ENCODE measurements around the gene CCDC83. TPM values are rescaled to one million over a fixed set of nuclear protein-coding genes. Genes with fewer than 3 reads are reported as not detected.
"Not testable (repeated sequence)": the region's sequence is repeated elsewhere in the genome, so short reads cannot be mapped to it uniquely, and the experiment has no call there.

The CCDC83 gene
- total RNA-seq, 1 donor from 2014 or later = not detected

- intact Hi-C loops (cut with DNase I) = no loop called here
These were observed 68.3 kb downstream of the CCDC83 start for GRCh38 chr11:85923455-85923854.

DNA sequence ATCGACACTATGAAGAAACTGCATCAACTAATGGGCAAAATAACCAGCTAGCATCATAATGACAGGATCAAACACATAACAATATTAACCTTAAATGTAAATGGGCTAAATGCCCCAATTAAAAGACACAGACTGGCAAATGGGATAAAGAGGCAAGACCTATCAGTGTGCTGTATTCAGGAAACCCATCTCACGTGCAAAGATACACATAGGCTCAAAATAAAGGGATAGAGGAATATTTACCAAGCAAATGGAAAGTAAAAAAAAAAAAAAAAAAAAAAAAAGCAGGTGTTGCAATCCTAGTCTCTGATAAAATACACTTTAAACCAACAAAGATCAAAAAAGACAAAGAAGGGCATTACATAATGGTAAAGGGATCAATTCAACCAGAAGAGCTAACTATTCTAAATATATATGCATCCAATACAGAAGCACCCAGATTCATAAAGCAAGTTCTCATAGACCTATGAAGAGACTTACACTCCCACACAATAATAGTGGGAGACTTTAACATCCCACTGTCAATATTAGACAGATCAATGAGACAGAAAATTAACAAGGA, 71.6 kb downstream of the CCDC83 start:
- DNase-seq (ENCODE audit: low spot score); ATAC-seq; intact Hi-C loops (cut with DNase I): not testable (repeated sequence)

More at GRCh38 chr11:85923455-85923854, 68.3 kb downstream of the CCDC83 start:
- DNase-seq (ENCODE audit: low spot score) (no peak), ATAC-seq (no peak)

GRCh38 chr11:85930879-85931366, 75.7 kb downstream of the CCDC83 start:
- intact Hi-C loops (cut with DNase I) = no loop called here
- no peak for DNase-seq (ENCODE audit: low spot score)
- ATAC-seq = no peak

GRCh38 chr11:85934596-85935169, 79.5 kb downstream of the CCDC83 start:
- ATAC-seq = peak; percentile 51
- DNase-seq (ENCODE audit: low spot score) = no peak
- intact Hi-C loops (cut with DNase I) = loop anchor here (5.0 kb wide), 1 partner anchor 77 kb away; the partner anchor contains the start of gene CCDC83

DNA sequence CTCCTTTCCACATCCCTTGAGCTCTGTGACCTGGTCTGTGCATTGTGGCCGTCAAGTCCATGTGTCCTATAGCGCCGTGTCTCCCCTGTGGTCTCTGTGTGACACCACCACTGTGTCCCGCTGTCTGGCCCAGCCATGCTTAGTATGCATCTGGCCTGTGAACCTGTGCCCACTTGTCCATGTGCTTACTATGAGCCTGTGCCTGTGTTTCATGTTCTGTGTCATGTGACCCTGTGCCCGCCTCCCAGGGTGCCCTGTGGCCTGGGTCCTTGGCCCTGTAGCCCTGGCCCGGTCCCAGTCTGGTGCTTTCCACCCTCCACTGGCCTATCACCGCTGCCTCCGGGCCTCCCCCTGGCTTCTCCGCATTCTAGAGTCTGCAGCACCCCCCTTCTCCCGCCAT, 80.6 kb downstream of the CCDC83 start:
- DNase-seq (ENCODE audit: low spot score) (no peak), ATAC-seq (peak; percentile 13)
- intact Hi-C loops (cut with DNase I) = loop anchor here (5.0 kb wide), 1 partner anchor 78 kb away; the partner anchor contains the start of gene CCDC83

DNA sequence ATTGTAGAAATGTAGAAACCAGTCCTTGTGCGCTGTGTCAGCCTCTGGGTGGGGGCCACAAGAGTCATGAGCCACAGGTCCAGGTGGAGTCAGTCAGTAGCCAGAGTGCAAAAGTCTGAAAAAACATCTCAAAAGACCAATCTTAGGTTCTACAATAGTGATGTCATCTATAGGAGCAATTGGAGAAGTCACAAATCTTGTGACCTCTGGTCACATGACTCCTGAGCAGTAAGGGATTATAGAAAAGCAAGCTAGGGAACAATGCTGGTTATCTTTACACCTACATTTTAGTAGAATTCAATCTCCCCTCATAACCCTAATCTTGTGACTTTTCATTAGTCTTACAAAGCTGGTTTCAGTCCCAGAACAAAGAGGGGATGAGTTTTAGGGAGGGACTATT, 82.7 kb downstream of the CCDC83 start:
- intact Hi-C loops (cut with DNase I) = loop anchor here (5.0 kb wide), 1 partner anchor 81 kb away; the partner anchor contains the start of gene CCDC83
- DNase-seq (ENCODE audit: low spot score) (no peak), ATAC-seq (no peak)

GRCh38 chr11:85939099-85940015, 84.2 kb downstream of the CCDC83 start:
- intact Hi-C loops (cut with DNase I) = loop anchor here (5.0 kb wide), 2 partner anchors 82 to 278 kb away; partner anchors contain the start of gene CCDC83
- no peak for DNase-seq (ENCODE audit: low spot score)
- no peak for ATAC-seq

DNA sequence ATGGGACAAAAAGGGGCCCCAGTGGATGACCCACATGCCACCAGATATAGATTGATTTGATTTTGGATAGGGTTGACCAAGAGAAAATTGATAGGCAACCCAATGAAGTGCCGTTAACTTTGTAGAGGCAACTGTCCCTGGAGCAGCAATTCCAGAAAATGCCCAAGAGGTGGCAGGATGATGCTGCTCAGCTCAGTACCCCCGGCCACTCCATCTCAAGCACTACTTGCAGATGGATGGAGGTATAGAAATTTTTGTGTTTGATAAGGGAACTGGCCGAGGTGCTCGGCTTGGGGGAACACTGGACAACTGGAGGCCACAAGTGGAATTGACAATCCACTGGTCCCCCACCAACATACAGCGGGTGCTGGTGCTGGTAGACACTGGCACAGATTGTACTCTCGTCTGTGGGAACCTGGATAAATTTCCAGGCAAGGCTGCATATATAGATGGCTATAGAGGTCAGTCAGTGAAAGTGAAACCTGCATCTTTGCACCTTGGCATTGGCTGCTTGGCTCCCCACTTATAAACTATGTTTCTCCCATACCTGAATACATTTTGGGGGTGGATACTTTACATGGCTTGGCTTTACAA, 86.3 kb downstream of the CCDC83 start:
- DNase-seq (ENCODE audit: low spot score) (peak; percentile 71), ATAC-seq (peak; percentile 86)
- intact Hi-C loops (cut with DNase I) = loop anchor here (5.0 kb wide), 1 partner anchor 276 kb away; no protein-coding TSS in a partner anchor

DNA sequence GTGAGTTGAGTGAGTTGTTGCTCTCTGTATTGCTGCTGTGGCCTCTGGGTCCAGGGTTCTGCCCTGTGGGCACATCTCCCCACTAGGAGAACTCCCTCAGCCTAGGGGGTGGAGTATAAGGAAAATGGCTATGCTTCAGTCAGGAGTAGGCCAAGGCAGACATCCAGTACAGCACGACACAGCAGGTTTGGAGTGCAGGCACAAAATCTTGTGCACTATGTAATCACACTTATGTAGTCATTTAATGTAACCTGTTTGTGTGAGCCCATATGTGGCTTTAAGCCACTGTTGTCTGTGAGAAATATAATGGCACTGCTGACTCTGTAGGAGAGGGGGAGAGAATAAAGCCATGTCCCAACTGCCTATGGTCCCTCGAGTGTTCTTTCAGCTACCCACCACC, 90.1 kb downstream of the CCDC83 start:
- intact Hi-C loops (cut with DNase I) = no loop called here
- no peak for DNase-seq (ENCODE audit: low spot score)
- ATAC-seq = no peak

- ATAC-seq (no peak), DNase-seq (ENCODE audit: low spot score) (no peak)
- intact Hi-C loops (cut with DNase I) = no loop called here
These were observed 90.6 kb downstream of the CCDC83 start for GRCh38 chr11:85945788-85946187.

GRCh38 chr11:85946221-85946620, 91.0 kb downstream of the CCDC83 start:
- ATAC-seq (peak; percentile 36), DNase-seq (ENCODE audit: low spot score) (no peak)
- intact Hi-C loops (cut with DNase I) = no loop called here

- ATAC-seq (peak; percentile 88), DNase-seq (ENCODE audit: low spot score) (no peak)
- intact Hi-C loops (cut with DNase I) = no loop called here
These were observed 92.5 kb downstream of the CCDC83 start for GRCh38 chr11:85947431-85948272.

GRCh38 chr11:85948884-85949283, 93.7 kb downstream of the CCDC83 start:
- ATAC-seq (no peak), DNase-seq (ENCODE audit: low spot score) (no peak)
- intact Hi-C loops (cut with DNase I) = no loop called here

DNA sequence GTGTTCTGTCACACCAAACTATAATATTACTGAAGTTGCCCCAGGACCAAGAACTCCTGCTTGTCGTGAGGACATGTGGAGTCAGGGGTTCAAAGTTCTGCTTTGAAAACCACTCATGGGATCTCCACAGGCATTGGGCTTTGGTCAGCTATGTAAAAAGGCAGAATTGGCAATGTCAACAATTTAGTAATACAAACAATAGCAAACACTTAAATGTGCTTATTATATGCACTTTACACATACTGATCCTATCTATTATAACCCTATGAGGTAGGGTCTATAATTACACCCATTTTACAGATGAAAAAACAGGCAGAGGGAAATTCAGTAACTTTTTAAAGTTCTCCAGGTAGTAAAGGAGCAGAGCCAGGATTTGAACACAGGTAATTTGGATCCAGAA, 94.6 kb downstream of the CCDC83 start:
- DNase-seq (ENCODE audit: low spot score) = no peak
- intact Hi-C loops (cut with DNase I) = no loop called here
- no peak for ATAC-seq

DNA sequence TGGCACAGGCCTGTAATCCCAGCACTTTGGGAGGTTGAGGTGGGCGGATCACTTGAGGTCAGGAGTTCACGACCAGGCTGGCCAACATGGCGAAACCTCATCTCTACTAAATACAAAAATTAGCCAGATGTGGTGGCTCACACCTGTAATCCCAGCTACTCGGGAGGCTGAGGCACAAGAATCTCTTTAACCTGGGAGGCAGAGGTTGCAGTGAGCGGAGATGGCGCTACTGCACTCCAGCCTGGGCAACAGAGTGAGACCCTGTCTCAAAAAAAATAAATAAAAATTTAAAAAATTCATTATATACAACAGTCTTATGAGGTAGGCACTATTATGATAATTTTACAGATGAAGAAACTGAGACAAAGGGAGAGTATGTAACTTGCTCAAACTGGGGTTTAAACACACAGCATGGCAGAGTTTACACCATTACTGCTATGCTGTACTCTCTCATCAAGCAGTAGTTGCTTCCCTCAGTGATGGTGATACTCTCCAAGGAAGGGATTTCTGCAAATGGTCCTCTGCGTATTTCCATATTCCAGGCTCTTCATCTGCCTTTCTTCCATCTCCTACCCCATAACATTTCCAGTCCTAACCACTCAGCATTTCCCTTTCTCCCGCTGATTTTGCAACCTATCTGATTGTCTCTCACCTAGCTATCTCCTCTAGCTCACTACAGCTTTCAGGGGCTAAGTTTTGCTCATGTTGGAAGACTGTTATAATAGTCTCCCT, 95.3 kb downstream of the CCDC83 start:
- no peak for ATAC-seq
- DNase-seq (ENCODE audit: low spot score) = no peak
- intact Hi-C loops (cut with DNase I) = no loop called here

- intact Hi-C loops (cut with DNase I) = no loop called here
- no peak for ATAC-seq
These were observed 95.8 kb downstream of the CCDC83 start for GRCh38 chr11:85951049-85951405.

DNA sequence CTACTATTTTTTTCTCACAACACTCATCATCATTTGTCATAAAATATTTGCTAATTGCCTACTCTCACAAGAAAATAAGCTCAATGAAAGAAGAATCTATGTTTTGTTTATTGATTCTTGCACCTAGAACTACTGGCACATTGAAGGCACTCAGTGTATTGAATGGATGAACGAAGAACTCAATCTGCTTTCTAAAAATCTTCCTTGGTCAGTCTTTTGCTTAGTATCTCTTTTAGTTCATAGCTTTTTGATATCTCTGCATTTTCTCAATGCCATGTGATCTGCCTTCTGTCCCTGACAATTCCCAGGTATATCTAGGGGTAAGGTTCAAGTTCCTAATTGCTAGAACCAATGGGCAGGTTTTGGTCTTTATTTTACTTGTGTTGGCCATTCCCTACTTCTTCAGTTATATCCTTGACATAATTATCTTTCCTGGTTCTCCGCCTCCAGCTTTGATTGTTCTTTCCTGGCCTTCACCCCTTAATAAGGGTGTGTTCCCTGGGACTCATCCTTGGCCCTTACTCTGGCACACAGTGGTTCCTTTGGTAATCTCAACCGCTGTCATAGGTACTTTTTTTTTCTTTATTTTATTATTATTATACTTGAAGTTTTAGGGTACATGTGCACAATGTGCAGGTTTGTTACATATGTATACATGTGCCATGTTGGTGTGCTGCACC, 96.4 kb downstream of the CCDC83 start:
- intact Hi-C loops (cut with DNase I) = no loop called here
- DNase-seq (ENCODE audit: low spot score) (no peak), ATAC-seq (no peak)

More at GRCh38 chr11:85951049-85951405, 95.8 kb downstream of the CCDC83 start:
- no peak for DNase-seq (ENCODE audit: low spot score)
